ENCODE results near the gene LY6G5C. TPM values are rescaled to one million over a fixed set of nuclear protein-coding genes. Genes with fewer than 3 reads are reported as not detected.

The LY6G5C gene
- total and polyA plus RNA-seq, 2 experiments from 2014 or later, result 1.7 to 5.1 TPM

DNA sequence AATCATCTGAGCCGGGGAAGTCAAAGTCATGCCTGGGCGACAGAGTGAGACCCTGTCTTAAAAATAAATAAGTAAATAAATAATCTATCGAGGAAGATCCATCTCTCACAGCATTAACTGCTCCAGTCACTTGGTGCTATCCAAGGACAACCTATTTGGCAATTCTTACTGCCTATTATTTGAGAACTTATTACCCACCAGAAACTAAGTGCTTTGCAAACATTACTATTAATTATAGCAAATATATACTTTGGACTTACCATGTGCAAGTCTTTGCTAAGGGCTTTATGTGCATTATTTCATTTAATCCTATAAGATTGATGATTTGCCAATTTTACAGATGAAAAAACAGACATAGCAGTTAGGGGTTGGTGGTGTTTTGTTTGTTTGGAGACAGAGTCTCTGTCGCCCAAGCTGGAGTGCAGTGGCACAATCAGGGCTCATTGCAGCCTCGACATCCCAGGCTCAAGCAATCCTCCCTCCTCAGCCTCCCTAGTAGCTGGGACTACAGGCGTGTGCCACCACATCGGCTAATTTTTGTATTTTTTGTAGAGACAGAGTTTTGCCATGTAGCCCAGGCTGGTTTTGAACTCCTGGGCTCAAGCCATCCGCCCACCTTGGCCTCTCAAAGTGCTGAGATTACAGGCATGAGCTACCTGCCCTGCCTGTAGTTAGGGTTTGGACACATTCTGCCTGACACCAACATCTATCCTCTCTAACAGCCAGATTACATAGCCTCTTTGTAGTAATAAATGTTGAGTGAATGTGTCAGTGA is 26.1 kb downstream of the LY6G5C start:
- in situ Hi-C loops (cut with MboI), result no loop called here
- Histone ChIP-seq H3K4me1 (ENCODE audit: insufficient read depth) (peaks cover 29% of the 10 kb centered on the region), H3K9me3 (ENCODE audit: low read depth) (no peaks in the 10 kb centered on the region), H3K79me2 (ENCODE audit: insufficient read depth) (peaks cover 87% of the 10 kb centered on the region), H3K9me2 (ENCODE audit: insufficient read depth) (no peaks in the 10 kb centered on the region), H3K27me3 (replicated peaks; ENCODE audit: insufficient read depth) (no peaks in the 10 kb centered on the region), H3K36me3 (ENCODE audit: low read depth) (no peaks in the 10 kb centered on the region), H4K20me1 (ENCODE audit: insufficient read depth) (no peaks in the 10 kb centered on the region), H3K4me2 (ENCODE audit: unreplicated experiment) (no peak overlapping the region), H3K27ac (no peak overlapping the region), H3K9ac (no peak overlapping the region), H2AFZ (no peak overlapping the region), H3F3A (ENCODE audit: insufficient read depth) (peaks cover 8% of the 10 kb centered on the region), H3K4me3 (no peak overlapping the region)
- 89 to 94% methylated on average over 8 of the region's 8 CpGs for WGBS, 2 experiments (ENCODE audit: low coverage in 1 of 2, low lambda C conversion rate in 2 of 2, missing lambda C conversion rate in 2 of 2)
- no peak for DNase-seq
- TF ChIP-seq EZH2phosphoT487 (IDR thresholded peaks at IDR 0.05; ENCODE audit: insufficient read depth, low read depth), result no peak
- TF ChIP-seq EZH2 (IDR thresholded peaks at IDR 0.05; ENCODE audit: insufficient read depth, poor library complexity, severe bottlenecking), result no peak

- Histone ChIP-seq H3K9me2 (ENCODE audit: insufficient read depth) (no peaks in the 10 kb centered on the region), H3K4me2 (ENCODE audit: unreplicated experiment) (peak overlapping the region; percentile 96), H3K36me3 (ENCODE audit: low read depth) (peaks cover 13% of the 10 kb centered on the region), H3K4me3 (peak overlapping the region; percentile 97), H3K9ac (peak overlapping the region; percentile 97), H2AFZ (peak overlapping the region; percentile 87), H3K9me3 (ENCODE audit: low read depth) (no peaks in the 10 kb centered on the region), H3K27me3 (replicated peaks; ENCODE audit: insufficient read depth) (no peaks in the 10 kb centered on the region), H3F3A (ENCODE audit: insufficient read depth) (peaks cover 8% of the 10 kb centered on the region), H3K27ac (peak overlapping the region; percentile 99), H3K4me1 (ENCODE audit: insufficient read depth) (peaks cover 20% of the 10 kb centered on the region), H4K20me1 (ENCODE audit: insufficient read depth) (no peaks in the 10 kb centered on the region), H3K79me2 (ENCODE audit: insufficient read depth) (peaks cover 86% of the 10 kb centered on the region)
- TF ChIP-seq EZH2 (IDR thresholded peaks at IDR 0.05; ENCODE audit: insufficient read depth, poor library complexity, severe bottlenecking) (no peak), EZH2phosphoT487 (IDR thresholded peaks at IDR 0.05; ENCODE audit: insufficient read depth, low read depth) (no peak)
- in situ Hi-C loops (cut with MboI), result no loop called here
- DNase-seq, result peak; percentile 94
- WGBS, 2 experiments (ENCODE audit: low coverage in 1 of 2, low lambda C conversion rate in 2 of 2, missing lambda C conversion rate in 2 of 2), result 8% methylated on average over 37 of the region's 37 CpGs
Measured at GRCh38 chr6:31652925-31653724, 27.7 kb downstream of the LY6G5C start.

DNA sequence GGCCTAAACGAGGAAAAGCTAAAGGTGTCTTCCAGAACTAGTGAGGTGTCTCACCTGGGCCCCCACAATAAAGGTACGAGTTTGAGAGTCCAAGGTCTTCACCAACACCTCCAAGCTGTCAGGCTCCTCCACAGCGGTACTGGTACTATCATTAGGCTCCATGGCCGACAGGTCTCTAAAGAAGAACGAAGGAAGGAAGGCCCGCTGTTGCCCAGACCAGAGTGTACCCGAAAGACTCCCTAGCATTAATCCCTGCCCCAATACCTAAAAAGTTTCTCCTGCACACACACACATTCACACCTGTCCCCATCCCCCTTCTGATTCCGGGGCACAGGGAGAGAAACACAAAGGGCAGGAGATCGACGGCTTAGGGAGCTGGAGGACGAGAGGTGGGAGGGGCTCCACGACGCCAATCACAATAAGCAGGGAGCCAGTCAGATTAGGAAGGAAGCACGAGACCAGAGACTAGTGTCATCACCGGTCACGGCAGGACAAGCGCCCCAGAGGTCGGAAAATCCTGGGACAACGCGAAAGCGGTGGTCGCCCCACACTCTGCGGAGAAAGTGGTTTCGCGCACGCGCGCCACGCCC is 29.2 kb downstream of the LY6G5C start:
- H3K79me2 ChIP-seq (ENCODE audit: insufficient read depth), result peaks cover 84% of the 10 kb centered on the region

GRCh38 chr6:31645325-31645724 is 35.5 kb downstream of the LY6G5C start:
- in situ Hi-C loops (cut with MboI), result no loop called here
- Histone ChIP-seq H3K36me3 (ENCODE audit: low read depth) (peaks cover 51% of the 10 kb centered on the region), H3K4me3 (no peak overlapping the region), H3K9me2 (ENCODE audit: insufficient read depth) (no peaks in the 10 kb centered on the region), H3K27ac (no peak overlapping the region), H2AFZ (no peak overlapping the region), H3K79me2 (ENCODE audit: insufficient read depth) (peaks cover 33% of the 10 kb centered on the region), H3K27me3 (replicated peaks; ENCODE audit: insufficient read depth) (no peaks in the 10 kb centered on the region), H3K4me2 (ENCODE audit: unreplicated experiment) (no peak overlapping the region), H3K9ac (no peak overlapping the region), H3F3A (ENCODE audit: insufficient read depth) (peaks cover 14% of the 10 kb centered on the region), H3K4me1 (ENCODE audit: insufficient read depth) (peaks cover 3% of the 10 kb centered on the region; the same call in 1 of the 2 replicates), H3K9me3 (ENCODE audit: low read depth) (no peaks in the 10 kb centered on the region), H4K20me1 (ENCODE audit: insufficient read depth) (no peaks in the 10 kb centered on the region)
- TF ChIP-seq EZH2 (IDR thresholded peaks at IDR 0.05; ENCODE audit: insufficient read depth, poor library complexity, severe bottlenecking), result no peak
- no peak for DNase-seq
- WGBS, 2 experiments (ENCODE audit: low coverage in 1 of 2, low lambda C conversion rate in 2 of 2, missing lambda C conversion rate in 2 of 2), result 99% methylated on average over 9 of the region's 9 CpGs

More for the DNA sequence above, 29.2 kb downstream of the LY6G5C start:
- peaks cover 20% of the 10 kb centered on the region for H3K4me1 ChIP-seq (ENCODE audit: insufficient read depth)
- H4K20me1 ChIP-seq (ENCODE audit: insufficient read depth), result no peaks in the 10 kb centered on the region
- H3K27me3 ChIP-seq (replicated peaks; ENCODE audit: insufficient read depth), result no peaks in the 10 kb centered on the region
- H3K4me2 ChIP-seq (ENCODE audit: unreplicated experiment), result peak overlapping the region; percentile 96
- WGBS, 2 experiments (ENCODE audit: low coverage in 1 of 2, low lambda C conversion rate in 2 of 2, missing lambda C conversion rate in 2 of 2), result 1 to 2% methylated on average over 27 to 29 of the region's 29 CpGs
- H3K27ac ChIP-seq, result peak overlapping the region; percentile 99
- peak overlapping the region; percentile 97 for H3K9ac ChIP-seq
- peak overlapping the region; percentile 97 for H3K4me3 ChIP-seq
- peaks cover 8% of the 10 kb centered on the region for H3F3A ChIP-seq (ENCODE audit: insufficient read depth)
- in situ Hi-C loops (cut with MboI), result no loop called here
- TF ChIP-seq EZH2phosphoT487 (IDR thresholded peaks at IDR 0.05; ENCODE audit: insufficient read depth, low read depth), result no peak
- TF ChIP-seq EZH2 (IDR thresholded peaks at IDR 0.05; ENCODE audit: insufficient read depth, poor library complexity, severe bottlenecking), result no peak
- H3K9me2 ChIP-seq (ENCODE audit: insufficient read depth), result no peaks in the 10 kb centered on the region
- no peaks in the 10 kb centered on the region for H3K9me3 ChIP-seq (ENCODE audit: low read depth)
- DNase-seq, result peak; percentile 91
- peak overlapping the region; percentile 87 for H2AFZ ChIP-seq
- H3K36me3 ChIP-seq (ENCODE audit: low read depth), result peaks cover 22% of the 10 kb centered on the region
